GM19043 (cell line): ENCODE results near the gene PLEKHF1.

ENCODE experiments used
- ATAC-seq: cut with Tn5 transposase; IDR thresholded peaks from one replicate; pipeline ENCODE4 v1.9.1; 2021; ENCODE audit warnings: low read depth; ENCODE audit not compliant: unreplicated experiment

PLEKHF1 gene

DNA sequence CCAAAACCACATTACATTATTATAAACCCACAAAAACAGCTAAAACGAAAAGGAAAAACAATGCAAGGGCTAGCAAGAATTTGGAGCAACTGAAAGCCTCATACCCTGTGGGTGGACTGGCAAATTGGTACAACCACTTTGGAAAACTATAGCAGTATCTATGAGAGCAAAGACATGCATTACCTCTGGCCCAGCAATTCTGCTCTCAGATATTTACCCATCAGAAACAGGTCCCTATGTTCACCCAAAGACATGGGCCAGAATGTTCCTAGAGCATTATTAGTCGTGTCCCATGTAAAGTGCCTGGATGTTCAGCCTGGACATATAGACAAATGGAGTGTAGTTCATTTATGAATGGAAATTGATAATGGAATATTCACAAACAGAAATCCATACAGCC lies 31.3 kb upstream of the PLEKHF1 start:
- ATAC-seq, result no peak

DNA sequence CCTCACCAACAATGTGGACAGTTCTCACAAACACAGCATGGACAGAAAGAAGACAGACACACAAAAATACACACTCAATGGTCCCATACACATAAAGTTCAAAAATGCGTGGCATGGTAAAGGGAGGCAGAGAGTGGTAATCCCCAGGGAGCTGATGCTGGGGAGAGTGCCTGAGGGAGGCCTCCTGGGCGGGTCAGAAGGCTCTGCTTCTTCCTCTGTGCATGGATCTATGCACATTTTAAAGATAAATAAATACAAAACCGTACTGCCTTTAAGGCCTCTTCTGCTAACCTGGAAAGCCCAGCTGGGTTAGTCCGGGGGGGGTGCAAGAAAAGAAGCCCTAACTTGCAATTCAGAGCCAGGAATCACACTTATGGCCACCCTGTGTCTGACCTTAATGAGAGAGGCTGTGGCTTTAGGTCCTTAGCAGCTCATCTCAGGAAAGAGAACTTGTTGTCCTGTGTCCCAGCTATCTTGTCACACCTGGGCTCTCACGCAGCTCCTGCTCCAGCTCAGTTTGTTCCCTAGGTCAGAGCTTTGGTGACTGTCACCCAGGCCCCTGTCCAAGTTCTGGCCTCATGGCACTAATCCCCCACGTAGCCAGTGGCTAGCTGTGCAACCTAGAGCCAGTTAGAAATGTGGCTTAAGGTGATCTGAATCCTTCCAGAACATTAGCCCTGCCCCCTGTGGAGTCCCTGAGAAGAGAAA lies 30.7 kb upstream of the PLEKHF1 start:
- no peak for ATAC-seq

DNA sequence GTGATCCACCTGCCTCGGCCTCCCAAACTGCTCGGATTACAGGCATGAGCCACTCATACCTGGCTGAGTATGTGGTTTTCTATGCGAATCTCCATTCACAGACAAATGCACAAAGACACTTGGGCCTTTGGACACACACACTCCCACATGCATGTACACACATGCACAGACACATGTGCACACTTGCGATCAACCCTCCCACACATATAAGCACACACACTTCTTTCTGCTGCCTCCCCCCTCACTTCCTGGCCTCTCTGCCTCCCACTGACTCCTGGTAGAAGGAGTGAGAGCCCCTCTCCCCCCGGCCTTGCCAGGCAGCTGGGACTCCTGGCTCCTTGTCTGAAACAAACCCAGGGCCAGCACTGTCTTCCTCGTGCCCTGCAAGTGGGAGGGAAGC lies 29.3 kb upstream of the PLEKHF1 start:
- no peak for ATAC-seq

DNA sequence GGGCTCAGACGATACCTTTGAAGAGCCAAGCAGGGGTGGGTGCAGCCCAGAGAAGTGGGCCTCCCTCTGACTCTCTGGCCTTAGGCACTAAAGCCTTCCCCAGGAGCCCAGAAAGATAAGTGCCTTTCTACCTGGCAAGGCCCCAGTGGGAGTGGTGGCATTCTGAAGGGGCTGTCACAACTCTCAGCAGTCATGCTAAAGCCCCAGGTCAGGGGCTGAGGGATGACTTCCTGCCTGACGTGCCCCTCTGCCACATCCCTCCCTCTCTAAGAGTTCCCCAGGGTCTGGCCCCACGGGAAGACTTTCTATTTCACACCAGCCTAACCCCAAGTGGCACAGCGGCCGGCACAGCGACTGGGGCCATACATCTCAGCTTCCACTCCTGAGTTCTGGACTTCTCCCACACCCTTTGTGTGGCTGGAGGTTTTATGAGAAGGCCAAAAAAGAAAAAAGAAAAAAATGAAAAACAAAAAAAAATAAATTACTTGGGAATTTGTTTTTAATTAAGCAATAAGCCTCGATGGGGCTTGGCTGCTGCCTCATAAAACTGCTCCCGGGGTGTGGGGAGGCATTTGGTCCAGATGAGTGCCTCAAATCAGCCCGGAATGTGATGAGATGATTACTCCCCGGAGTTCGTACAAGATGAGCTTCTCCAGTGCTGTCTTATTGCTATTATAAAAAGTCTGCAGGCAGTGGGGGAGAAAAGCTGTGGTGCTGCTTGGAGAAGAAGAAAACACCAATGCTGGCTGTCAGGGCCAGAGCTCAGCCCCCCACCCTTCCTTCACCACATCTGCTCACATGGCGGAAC lies 28.5 kb upstream of the PLEKHF1 start:
- no peak for ATAC-seq

DNA sequence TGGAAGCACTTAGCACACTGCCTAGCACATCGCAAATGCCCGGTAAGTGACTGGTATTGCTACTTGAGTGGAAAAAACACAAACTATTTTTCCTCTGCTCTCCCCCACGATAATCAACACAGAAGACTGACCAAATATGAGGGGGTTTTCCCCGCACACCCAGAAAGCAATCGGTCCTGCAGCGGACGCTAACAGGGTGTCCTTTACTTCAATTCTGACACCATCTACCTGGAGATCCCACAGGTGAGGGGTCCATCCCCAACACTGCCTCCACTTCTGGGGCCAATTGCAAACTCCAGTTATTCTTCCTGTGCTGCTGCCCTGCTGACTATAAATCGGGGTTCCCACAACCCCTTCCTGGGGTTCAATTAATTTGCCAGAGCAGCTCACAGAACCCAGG lies 26.2 kb upstream of the PLEKHF1 start:
- ATAC-seq, result no peak

DNA sequence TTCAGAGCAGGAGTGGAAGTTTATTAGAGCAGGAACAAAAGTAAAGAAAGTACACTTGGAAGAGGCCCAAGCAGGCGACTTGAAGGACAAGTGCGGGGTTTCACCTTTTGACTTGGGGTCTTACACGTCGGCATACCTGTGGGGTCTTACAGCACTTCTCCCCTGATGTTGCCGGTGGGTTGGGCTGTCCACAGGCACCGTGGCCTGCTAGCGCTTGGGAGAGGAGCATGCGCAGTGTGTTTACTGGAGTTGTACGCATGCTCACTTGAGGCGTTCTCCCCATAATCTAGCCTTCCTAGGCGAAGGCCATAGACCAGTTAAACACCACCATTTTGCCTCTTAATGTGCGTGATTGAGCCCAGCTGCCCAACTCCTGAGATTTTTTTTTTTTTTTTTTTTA lies 25.0 kb upstream of the PLEKHF1 start:
- ATAC-seq, result no peak

DNA sequence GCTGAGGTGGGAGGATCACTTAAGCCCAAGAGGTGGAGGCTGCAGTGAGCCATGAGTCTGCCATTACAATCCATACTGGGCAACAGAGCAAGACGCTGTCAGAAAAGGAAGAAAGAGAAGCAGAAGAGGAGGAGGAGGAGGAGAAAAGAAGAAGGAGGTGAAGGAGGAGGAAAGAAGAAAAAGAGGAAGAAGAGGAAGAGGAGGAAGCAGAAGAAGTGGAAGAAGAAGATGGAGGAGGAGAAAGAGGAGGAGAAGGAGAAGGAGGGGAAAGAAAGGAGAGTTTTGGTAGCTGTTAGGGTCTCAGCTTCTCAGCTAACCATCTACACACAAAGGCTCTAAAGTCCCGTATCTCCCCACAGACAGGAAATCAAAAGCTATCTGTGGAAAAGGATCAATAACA lies 23.7 kb upstream of the PLEKHF1 start:
- no peak for ATAC-seq

DNA sequence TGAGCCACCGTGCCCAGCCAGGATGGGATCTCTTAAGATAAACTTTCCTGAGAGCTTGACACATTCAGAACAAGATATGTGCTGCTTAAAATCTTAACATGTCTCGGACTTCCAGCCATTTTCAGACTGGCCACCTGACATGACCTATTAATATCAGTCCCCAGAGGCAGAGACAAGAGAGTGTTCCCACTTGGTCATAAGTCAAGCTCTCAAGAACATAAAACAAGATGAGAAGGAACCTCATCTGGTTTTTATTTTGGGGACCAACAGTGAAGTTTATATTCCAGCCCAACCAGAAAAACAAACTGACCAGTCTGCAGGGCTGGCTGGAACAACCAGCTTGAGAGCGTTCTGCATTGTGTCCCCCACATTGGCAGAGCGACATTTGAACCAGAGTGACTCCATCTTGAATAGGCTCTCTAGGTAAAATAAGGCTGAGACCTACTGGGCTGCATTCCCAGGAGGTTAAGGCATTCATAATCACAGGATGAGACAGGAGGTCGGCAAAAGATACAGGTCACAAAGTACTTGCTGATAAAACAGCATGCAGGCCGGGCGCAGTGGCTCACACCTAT lies 21.8 kb upstream of the PLEKHF1 start:
- ATAC-seq, result no peak

DNA sequence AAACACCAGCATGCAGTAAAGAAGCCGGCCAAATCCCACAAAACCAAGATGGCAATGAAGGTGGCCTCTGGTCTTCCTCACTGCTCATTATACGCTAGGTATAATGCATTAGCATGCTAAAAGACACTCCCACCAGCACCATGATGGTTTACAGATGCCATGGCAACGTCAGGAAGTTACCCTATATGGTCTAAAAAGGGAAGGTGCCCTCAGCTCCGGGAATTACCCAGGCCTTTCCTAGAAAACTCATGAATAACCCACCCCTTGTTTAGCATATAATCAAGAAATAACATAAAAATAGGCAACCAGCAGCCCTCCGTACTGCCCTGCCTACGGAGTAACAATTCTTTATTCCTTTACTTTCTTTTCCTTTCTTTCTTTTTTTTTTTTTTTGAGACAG lies 21.1 kb upstream of the PLEKHF1 start:
- no peak for ATAC-seq

DNA sequence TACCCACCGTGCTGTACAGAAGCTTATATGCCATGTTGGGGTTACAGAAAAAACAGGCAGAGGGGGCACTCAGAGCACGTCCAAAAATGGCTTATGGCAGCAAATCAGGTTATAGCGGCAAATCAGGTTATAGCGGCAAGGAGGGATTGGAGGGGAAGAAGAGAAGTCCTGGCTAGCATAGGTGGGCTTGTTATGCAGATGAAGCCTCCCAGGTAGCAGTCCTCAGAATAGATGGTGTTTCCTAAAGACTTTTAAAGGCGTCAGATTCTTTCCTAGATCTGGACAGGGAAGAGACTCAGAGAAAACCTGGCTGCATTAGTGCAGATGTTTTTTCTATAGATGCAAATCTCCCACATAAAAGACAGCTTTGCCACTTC lies 19.8 kb upstream of the PLEKHF1 start:
- no peak for ATAC-seq

DNA sequence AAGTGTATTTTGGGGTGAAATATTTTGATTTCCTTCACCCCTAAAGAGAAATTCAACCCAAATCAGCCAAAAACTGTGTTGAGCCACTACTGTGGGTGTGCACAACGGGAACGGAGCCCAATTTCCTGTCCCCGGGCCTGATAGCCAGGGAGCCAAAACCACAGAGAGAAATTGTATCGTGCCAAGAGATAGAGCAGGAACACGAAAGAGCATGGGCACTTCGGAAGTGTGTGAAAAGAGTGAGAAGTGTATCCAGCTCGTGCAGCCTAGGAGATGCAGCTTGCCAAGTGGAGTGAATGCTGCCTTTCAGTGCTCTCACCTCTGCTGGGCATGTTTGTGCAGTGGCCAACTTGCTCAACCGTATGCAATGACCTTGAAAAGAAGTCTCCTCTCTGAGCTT lies 19.4 kb upstream of the PLEKHF1 start:
- ATAC-seq, result no peak

DNA sequence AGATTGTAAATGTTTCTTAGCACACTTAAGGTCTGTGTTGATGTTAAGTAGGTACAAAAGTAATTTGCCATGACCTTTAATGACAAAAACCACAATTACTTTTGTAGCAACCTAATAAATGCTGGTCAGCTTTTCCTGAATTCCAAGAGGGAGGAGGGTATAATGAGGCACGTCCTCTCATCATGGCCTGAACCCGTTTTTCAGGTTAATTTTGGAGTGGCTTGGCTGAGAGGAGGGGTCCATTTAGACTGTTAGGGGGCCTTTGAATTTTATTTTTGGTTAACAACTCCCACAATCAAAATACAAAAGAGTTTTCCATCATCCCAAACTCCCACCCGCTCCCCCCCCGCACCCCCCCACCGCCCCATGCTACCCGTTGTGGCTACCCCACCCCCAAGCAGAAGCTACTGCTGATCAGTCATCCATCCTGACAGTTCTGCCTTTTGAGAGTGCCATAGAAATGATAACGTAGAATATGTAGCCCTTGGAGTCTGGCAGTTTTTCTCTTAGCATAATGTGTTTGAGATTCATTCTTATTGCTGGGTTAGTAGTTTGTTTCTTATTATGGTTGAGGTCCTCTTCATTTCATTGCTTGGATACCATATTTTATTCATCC lies 14.4 kb upstream of the PLEKHF1 start:
- ATAC-seq, result no peak

DNA sequence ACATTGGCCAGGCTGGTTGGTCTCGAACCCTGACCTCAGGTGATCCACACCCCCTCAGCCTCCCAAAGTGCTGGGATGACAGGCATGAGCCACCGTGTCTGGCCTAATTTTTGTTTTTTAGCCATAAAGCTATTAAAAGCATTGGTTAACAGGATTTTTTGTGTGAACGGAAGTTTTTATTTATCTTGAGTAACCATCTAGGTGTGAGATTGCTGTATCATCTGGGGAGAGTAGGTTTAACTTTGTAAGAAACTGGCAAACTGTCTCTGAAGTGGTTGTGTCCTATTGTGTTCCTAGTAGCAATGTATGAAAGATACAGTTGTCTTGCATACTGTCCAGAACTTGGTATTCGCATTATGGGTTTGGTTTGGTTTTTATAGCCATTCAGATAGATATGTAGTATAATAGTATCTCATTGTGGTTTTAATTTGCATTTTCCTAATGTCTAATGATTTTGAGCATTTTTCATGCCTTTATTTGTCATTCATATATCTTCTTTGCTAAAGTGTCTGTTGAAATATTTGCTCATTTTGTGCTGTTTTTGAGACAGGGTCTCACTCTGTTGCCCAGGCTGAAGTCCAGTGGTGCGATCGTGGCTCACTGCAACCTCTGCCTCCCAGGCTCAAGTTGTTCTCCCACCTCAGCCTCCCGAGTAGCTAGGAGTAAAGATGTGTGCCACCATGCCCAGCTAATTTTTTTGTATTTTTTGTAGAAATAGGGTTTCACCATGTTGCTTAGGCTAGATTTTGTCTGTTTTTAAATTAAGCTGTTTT lies 13.5 kb upstream of the PLEKHF1 start:
- no peak for ATAC-seq

DNA sequence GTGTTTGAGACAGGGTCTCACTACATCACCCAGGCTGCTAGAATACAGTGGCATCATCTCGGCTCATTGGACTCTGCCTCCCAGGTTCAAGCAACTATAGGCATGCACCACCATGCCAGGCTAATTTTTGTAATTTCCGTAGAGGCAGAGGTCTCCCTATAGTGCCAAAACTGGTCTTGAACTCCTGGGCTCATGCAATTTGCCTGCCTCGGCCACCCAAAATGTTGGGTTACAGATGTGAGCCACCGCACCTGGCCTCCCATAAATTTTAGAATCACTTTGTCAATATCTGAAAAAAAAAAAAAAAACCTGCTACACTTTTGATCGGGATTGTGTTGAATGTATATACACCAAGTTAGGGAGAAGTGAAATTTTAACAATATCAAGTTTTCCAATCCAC lies 11.9 kb upstream of the PLEKHF1 start:
- no peak for ATAC-seq

DNA sequence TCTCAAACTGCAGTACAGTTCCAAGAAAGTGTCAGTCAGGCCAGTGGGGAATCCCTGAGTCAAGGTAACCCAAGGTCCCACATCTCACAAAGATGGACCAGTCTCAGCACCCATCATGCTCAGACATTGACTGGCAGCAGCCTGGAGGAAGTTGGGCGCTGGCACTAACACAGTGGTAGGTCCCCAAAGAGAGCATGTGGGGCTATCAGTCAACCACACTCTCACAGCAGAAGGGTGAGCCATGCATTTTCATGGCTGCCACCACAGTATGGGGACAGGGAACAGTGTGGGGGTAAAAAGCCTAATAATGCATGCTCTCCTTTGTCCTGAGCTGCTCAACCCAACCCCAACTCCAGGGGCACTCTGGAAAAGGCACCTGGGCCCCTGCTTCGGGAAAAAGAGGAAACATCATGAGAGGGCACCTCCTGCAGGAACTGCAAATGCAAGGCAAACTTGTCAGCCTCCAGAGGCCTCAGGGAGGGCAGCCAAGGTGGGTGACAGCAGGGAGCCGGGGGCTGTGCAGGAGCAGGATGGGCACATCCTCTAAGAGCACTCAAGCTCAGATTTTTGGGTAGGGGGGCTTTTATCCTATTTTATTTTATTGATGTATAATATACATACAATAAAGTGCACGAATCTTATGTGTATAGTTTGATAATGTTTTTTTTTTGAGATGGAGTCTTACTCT lies 9.5 kb upstream of the PLEKHF1 start:
- no peak for ATAC-seq

DNA sequence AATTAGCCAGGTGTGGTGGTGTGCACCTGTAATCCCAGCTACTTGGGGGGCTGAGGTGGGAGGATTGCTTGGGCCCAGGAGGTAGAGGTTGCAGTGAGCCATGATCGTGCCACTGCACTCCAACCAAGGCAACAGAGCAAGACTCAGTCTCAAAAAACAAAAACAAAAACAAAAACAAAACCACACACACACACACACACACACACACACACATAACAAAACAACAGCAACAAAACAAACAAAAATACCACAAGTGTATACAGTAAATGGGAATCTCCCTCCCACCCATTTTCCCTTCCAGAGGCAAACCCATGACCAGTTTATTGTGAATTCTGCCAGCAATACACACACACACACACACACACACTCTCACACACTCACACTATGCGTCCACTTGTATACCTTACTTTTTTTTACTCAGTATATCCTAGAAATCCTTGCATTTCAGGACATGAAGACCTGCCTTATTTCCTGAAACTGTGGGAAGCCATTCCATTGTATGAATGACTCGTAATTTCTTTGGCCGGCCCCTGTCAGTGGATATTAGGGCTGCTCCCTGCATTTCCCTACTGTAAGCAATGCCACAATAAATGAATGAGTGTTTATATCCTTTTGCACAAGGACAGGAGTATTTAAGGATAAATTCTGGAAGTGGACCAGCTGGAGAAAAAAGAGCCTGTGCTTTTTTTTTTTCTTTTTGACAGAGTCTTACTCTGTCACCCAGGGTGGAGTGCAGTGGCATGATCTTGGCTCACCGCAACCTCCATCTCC lies 6.9 kb upstream of the PLEKHF1 start:
- ATAC-seq, result no peak

DNA sequence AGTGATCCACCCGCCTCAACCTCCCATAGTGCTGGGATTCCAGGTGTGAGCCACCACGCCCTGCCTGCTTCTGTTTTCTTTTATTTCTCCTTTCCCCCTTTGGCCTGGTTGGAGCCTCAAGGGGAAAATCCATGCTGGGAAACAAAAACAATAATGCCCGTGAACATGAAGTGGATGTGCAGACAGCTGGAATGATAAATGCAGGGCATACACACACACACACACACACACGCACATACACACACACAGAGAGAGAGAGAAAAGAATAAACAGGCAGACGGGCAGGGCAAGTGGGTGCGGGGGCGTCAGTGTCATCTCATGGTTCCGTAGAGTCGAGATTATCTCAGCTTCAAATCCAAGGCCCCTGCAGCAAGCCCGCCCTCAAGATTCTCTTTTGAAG lies 4.4 kb upstream of the PLEKHF1 start:
- ATAC-seq, result no peak

DNA sequence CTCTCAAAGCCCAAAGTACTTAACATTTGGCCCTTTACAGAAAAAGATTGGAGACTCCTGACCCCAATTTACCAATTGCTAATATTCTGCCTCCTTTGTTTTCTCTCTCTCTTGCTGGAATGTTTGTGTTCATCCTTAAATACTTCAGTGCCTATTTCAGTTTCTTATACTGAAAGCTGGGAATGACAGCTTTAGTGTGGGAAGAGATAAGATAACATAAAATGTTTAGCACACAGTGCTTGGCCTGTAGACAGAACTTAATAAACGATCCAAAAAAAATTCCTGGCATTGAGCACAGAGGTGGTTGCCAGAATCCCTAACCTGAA lies 3.0 kb upstream of the PLEKHF1 start:
- ATAC-seq, result no peak

DNA sequence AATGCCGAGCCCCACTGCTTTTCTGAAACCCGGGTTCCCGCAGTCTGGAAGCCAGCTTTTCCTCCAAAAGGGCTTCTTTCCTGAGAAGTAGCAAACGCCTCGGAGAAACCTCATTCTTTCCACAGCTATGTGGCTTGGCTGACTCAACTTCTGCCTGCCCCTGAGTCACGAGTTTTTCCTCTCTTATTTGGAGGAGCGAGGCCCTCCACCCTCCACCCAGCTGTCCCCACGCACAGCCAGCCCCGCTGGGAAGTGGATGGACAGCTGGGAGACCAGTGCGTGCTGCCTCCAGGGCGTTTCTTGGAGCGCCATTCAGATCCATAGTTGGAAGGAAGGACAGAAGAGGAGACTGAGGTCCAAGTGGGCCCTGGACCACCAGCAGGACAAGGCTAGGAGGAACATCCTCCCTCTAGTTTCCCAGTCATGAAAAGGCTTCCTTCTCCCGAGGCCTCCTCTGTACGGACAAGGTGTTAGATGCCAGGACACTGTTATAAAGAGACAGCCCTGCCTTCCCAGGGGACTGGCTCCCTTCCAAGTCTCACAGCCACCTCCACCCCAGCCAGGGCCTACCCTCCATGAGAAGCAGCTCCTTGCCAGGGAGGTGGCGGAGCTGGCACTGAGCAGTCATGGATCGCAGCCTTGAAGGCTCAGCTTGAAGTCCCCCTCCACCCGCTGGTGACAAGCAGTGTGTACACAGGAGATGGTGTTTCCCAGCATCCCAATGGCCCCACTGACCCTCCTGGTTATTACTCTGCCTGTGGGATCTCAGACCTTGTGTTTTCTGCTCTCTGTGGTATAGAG lies 2.5 kb upstream of the PLEKHF1 start:
- ATAC-seq, result no peak
